Breast epithelium (tissue), 4 donors: ENCODE measurements around the gene GID8. TPM values are rescaled to one million over a fixed set of nuclear protein-coding genes. Genes with fewer than 3 reads are reported as not detected.

ENCODE experiments used
- DNase-seq, 2 donors: peaks; one replicate each; pipeline ENCODE4 v3.0.0-alpha.2; 2019; ENCODE audit warnings: low spot score in 2 of 2
- H3K27ac ChIP-seq, 2 donors: fragments of 200-600 bp; sonication (generic) in 1 of 2; one replicate each; pipeline ENCODE4 v1.5.1; 2016 to 2019; ENCODE audit warnings: mild to moderate bottlenecking in 1 of 2
- H3K27me3 ChIP-seq, 2 donors: fragments of 200-600 bp; sonication (generic) in 1 of 2; one replicate each; pipeline versions ENCODE4 v1.5.1 to v1.6.0; 2017 to 2019; ENCODE audit warnings: control low read depth in 1 of 2, mild to moderate bottlenecking in 1 of 2
- H3K36me3 ChIP-seq: fragments of 200-600 bp; one replicate; pipeline ENCODE4 v1.5.1; 2019
- H3K4me1 ChIP-seq, 2 donors: fragments of 200-600 bp; sonication (generic); one replicate each; pipeline ENCODE4 v1.5.1; 2016 to 2019; ENCODE audit warnings: control low read depth in 1 of 2
- H3K4me3 ChIP-seq, 3 donors: fragments of 200-600 bp; sonication (generic); 1 replicate in 2 of 3; 2 replicates in 1 of 3; pipeline ENCODE4 v1.5.1; 2016 to 2019; ENCODE audit warnings: mild to moderate bottlenecking in 3 of 3, moderate library complexity in 2 of 3
- H3K9me3 ChIP-seq, 2 donors: fragments of 200-600 bp; sonication (generic) in 1 of 2; one replicate each; pipeline ENCODE4 v1.5.1; 2016 to 2019; ENCODE audit warnings: control low read depth in 1 of 2
- POLR2A ChIP-seq: fragments of 450-650 bp; IDR thresholded peaks from one replicate; pipeline ENCODE4 v1.6.1; 2016; ENCODE audit warnings: antibody characterized with exemption, mild to moderate bottlenecking, moderate library complexity
- POLR2AphosphoS5 ChIP-seq, 3 donors: sonication (generic); formaldehyde crosslinking; IDR thresholded peaks; one replicate each; pipeline ENCODE4 v1.6.1; 2017; ENCODE audit warnings: antibody characterized with exemption in 3 of 3
- intact Hi-C: fragments of 100-400 bp; cut with DNase I; formaldehyde crosslinking; loops from one replicate; pipeline ENCODE4 v1.15.1; 2023; ENCODE audit warnings: low total_unique reads
- total RNA-seq, 3 donors: library from RNA; depleted of rRNA; stranded (reverse); fragments of >200 nt; gene quantifications; one replicate each; pipeline ENCODE4 v1.1.0, GENCODE V29; 2016
- TF ChIP-seq, protein P1 (sequence below), 3 donors: fragments of 450-650 bp; IDR thresholded peaks; one replicate each; pipeline ENCODE4 v1.5.1; 2016 to 2017; ENCODE audit warnings: antibody characterized with exemption in 3 of 3, mild to moderate bottlenecking in 3 of 3, moderate library complexity in 3 of 3

GID8 gene
- total RNA-seq, 3 donors from 2014 or later, result 30.2 to 36.7 (median 31.8) TPM

DNA sequence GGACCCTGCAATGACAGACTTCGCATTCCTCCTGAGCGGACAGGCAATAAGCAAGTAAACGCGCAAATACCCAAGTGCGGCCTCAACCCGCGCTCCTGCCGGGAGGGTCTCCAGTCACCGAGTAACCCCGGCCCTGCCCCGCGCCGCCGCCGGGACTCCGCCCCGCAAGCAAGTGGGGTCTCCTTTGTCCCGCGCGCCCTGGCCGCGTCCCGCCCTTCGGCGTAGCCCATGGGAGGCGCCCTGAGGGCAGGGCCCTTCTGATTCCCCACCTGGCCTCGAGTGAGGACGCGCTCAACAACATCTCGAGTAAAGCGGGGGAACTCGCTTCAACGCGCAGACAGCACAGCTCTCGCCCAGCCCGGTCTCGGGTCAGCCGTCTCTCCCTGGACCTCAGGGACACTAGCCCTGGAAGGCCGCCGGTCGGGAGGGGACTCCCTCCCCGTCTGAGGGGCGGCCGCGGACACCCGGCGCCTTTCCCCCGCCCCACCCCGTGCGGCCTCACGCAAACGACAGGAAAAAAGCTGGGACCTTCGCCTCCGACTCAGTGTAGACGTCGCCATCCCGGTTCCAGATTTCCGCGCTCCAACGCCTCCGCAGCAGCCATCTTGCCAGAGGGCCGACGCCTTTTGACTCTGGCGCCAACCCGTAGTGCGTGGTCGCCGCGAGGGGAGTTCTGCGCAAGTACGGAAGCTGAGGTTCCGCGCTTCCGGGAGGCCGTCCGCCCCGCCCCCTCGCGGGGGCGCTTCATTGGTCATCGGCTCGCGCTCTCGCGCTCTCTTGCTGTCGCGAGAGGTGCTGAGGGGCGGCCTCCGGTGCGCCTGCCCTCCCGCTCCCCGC lies 461 bp upstream of the GID8 start:
- TF ChIP-seq, protein P1, sequence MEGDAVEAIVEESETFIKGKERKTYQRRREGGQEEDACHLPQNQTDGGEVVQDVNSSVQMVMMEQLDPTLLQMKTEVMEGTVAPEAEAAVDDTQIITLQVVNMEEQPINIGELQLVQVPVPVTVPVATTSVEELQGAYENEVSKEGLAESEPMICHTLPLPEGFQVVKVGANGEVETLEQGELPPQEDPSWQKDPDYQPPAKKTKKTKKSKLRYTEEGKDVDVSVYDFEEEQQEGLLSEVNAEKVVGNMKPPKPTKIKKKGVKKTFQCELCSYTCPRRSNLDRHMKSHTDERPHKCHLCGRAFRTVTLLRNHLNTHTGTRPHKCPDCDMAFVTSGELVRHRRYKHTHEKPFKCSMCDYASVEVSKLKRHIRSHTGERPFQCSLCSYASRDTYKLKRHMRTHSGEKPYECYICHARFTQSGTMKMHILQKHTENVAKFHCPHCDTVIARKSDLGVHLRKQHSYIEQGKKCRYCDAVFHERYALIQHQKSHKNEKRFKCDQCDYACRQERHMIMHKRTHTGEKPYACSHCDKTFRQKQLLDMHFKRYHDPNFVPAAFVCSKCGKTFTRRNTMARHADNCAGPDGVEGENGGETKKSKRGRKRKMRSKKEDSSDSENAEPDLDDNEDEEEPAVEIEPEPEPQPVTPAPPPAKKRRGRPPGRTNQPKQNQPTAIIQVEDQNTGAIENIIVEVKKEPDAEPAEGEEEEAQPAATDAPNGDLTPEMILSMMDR (IDR thresholded peaks at IDR 0.05), result peak in 1 of 3 donors; percentile 11
- TF ChIP-seq POLR2A, result peak; percentile 15
- TF ChIP-seq POLR2AphosphoS5 (IDR thresholded peaks at IDR 0.05), result peak in 2 of 3 donors; percentile 93 to 96
- Histone ChIP-seq H3K27me3 (no peaks in the 10 kb centered on the region), H3K4me1 (peaks cover 0 to 15% of the 10 kb centered on the region in 2 donors), H3K9me3 (no peaks in the 10 kb centered on the region), H3K4me3 (peak overlapping the region; percentile 93 to 98 (median 98)), H3K27ac (peak overlapping the region; percentile 95 to 97), H3K36me3 (no peaks in the 10 kb centered on the region)
- DNase-seq, result peak; percentile 96 to 98
- intact Hi-C loops, result no loop called here

DNA sequence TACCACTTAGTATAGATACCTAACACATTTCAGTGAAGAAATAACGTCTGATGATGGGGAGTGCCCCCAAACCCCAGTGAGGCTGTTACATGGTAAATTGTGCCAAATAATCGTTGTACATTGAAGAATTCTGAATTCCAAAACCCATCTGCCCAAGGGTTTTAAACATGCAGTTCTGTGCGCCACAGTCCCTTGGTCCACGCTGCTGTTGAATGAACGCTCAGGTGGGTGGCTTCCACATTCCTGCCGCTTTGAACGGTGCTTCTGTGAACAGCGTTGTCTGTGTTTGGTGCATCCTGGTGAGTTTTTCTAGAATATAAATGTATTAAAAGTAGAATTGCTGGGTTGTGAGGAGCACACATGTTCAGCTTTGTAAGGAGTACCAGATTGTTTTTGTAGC lies 2.9 kb downstream of the GID8 start:
- H3K9me3 ChIP-seq, result no peaks in the 10 kb centered on the region
- H3K27ac ChIP-seq, result no peak overlapping the region
- TF ChIP-seq, protein P1 (IDR thresholded peaks at IDR 0.05), result no peak
- TF ChIP-seq POLR2A, result no peak
- TF ChIP-seq POLR2AphosphoS5 (IDR thresholded peaks at IDR 0.05), result no peak
- no peaks in the 10 kb centered on the region for H3K27me3 ChIP-seq
- DNase-seq, result no peak
- intact Hi-C loops, result no loop called here
- no peaks in the 10 kb centered on the region for H3K36me3 ChIP-seq
- H3K4me1 ChIP-seq, result peaks cover 0 to 15% of the 10 kb centered on the region in 2 donors
- no peak overlapping the region for H3K4me3 ChIP-seq

DNA sequence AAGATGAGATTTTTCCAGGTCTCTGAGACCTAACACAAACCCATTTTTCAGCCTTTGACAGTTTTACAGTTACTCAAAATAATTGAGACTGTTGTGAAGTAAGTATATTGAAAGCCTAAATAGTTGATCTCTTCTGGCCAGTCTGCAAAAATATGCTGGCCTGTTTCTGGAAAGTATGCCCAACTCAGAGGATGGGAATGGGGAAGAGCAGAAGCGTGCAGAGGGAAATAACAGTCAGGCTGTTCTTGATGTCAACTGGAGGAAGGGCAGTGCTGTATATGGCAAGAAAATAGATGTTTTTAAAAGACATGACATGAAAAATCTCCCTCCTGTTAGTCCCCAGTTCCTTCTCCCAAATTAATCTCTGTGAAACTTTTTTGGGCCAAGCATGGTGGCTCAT lies 3.8 kb downstream of the GID8 start:
- no peaks in the 10 kb centered on the region for H3K9me3 ChIP-seq
- intact Hi-C loops, result no loop called here
- TF ChIP-seq POLR2A, result no peak
- TF ChIP-seq, protein P1 (IDR thresholded peaks at IDR 0.05), result no peak
- TF ChIP-seq POLR2AphosphoS5 (IDR thresholded peaks at IDR 0.05), result no peak
- H3K36me3 ChIP-seq, result no peaks in the 10 kb centered on the region
- peaks cover 0 to 7% of the 10 kb centered on the region in 2 donors for H3K4me1 ChIP-seq
- DNase-seq, result no peak
- no peaks in the 10 kb centered on the region for H3K27me3 ChIP-seq
- no peak overlapping the region for H3K27ac ChIP-seq
- H3K4me3 ChIP-seq, result no peak overlapping the region

DNA sequence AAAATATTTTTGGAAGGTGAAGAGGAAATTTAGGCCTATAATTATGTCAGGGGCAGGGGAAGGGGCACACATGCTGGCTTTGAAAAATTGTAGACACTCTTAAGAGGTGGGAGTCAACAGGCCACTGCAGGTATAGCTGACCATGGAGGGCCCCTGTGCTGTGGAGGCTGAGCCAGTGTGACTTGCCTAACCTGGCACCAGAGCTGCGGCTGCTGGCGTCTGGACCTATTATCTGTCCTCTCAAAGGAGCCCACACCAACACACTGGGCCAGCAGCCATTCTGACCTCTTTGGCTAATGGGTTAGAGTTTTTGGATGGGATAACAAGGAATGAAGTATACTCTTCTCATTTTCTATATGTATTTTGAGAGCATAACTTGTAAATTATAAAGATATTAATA lies 4.5 kb downstream of the GID8 start:
- Histone ChIP-seq H3K4me1 (peaks cover 0 to 7% of the 10 kb centered on the region in 2 donors), H3K36me3 (no peaks in the 10 kb centered on the region), H3K4me3 (no peak overlapping the region), H3K27me3 (no peaks in the 10 kb centered on the region), H3K27ac (no peak overlapping the region), H3K9me3 (no peaks in the 10 kb centered on the region)
- intact Hi-C loops, result no loop called here
- no peak for DNase-seq
- TF ChIP-seq POLR2A (no peak), POLR2AphosphoS5 (IDR thresholded peaks at IDR 0.05) (no peak)
- TF ChIP-seq, protein P1 (IDR thresholded peaks at IDR 0.05), result no peak

DNA sequence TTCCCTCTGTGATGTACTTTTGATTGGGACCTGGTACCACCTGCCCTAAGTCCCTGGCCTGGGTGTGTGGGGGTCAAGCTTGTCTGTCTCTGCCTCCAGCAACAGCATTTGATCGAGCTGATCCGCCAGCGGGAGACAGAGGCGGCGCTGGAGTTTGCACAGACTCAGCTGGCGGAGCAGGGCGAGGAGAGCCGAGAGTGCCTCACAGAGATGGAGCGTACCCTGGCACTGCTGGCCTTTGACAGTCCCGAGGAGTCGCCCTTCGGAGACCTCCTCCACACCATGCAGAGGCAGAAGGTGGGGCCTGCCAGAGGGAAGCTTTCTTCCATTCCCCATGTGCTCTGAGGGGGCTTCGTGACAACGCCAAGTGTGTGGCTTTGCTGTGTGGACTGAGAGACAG lies 5.4 kb downstream of the GID8 start:
- Histone ChIP-seq H3K4me1 (peaks cover 0 to 7% of the 10 kb centered on the region in 2 donors), H3K9me3 (no peaks in the 10 kb centered on the region), H3K4me3 (no peak overlapping the region), H3K36me3 (no peaks in the 10 kb centered on the region), H3K27ac (no peak overlapping the region), H3K27me3 (no peaks in the 10 kb centered on the region)
- TF ChIP-seq POLR2A, result no peak
- no peak for TF ChIP-seq POLR2AphosphoS5 (IDR thresholded peaks at IDR 0.05)
- TF ChIP-seq, protein P1 (IDR thresholded peaks at IDR 0.05), result no peak
- no peak for DNase-seq
- intact Hi-C loops, result no loop called here
